Psoas muscle (tissue), 8 donors: ENCODE data around the gene CFAP99. TPM values are rescaled to one million over a fixed set of nuclear protein-coding genes. Genes with fewer than 3 reads are reported as not detected.

Source experiments
- ATAC-seq, 4 donors: fragments of 200-7000 bp; cut with Tn5 transposase; one replicate each; pipeline ENCODE4 v1.9.1; 2020; ENCODE audit warnings: moderate library complexity in 3 of 4, mild to moderate bottlenecking in 2 of 4
- DNase-seq, 2 donors: peaks; one replicate each; pipeline ENCODE4 v3.0.0-alpha.2; 2020
- H3K27ac ChIP-seq: fragments of 200-600 bp; one replicate; pipeline ENCODE4 v1.8.0; 2022
- H3K27me3 ChIP-seq, 3 donors: fragments of 200-600 bp in 1 of 3; one replicate each; pipeline versions ENCODE4 v1.6.1 to v1.8.0; 2013 to 2022; ENCODE audit warnings: low read length in 2 of 3, mild to moderate bottlenecking in 2 of 3, moderate library complexity in 1 of 3; ENCODE audit not compliant: insufficient read depth in 3 of 3
- H3K36me3 ChIP-seq, 2 donors: fragments of 200-600 bp in 1 of 2; one replicate each; pipeline versions ENCODE4 v1.6.1 to v1.8.0; 2013 to 2022; ENCODE audit warnings: low read depth in 1 of 2, mild to moderate bottlenecking in 1 of 2, moderate library complexity in 1 of 2; ENCODE audit not compliant: insufficient read depth in 1 of 2
- H3K4me1 ChIP-seq: fragments of 200-600 bp; one replicate; pipeline ENCODE4 v1.8.0; 2022
- H3K4me3 ChIP-seq: fragments of 200-600 bp; one replicate; pipeline ENCODE4 v1.8.0; 2022; ENCODE audit warnings: mild to moderate bottlenecking
- H3K9me3 ChIP-seq: fragments of 200-600 bp; one replicate; pipeline ENCODE4 v1.8.0; 2022
- CTCF ChIP-seq: fragments of 200-600 bp; IDR thresholded peaks from one replicate; pipeline ENCODE4 v1.8.0; 2022; ENCODE audit warnings: antibody characterized with exemption
- WGBS, 3 donors: extraction: QIAGEN DNeasy Blood & Tissue Kit; methylation state at CpG; one replicate each; pipeline versions ENCODE4 v1.1.6 to v1.1.7; 2013; 5-methylcytosine and 5-hydroxymethylcytosine counted together
- intact Hi-C, 2 donors: fragments of 100-400 bp; cut with DNase I; formaldehyde crosslinking; loops; one replicate each; pipeline versions ENCODE4 v1.11.0 to v1.14.2; 2022
- polyA plus RNA-seq, 3 donors: library from polyadenylated mRNA; stranded (reverse); fragments of 200-250 nt; gene quantifications; one replicate each; pipeline ENCODE4 v1.2.3, GENCODE V29; 2013
- total RNA-seq, 4 donors: library from RNA; stranded (reverse); fragmentation: NEBNext Ultra II Directional in 2 of 4; extraction: Animal tissue kit (Norgen Biotek cat#: 25700) in 2 of 4; gene quantifications; one replicate each; pipeline versions ENCODE4 v1.2.1 to v1.2.4, GENCODE V29; 2021 to 2023
- donor health status: healthy with polysubstance abuse.
- donor health status: DM: no; HTN: no; CAD: no; lungs with moderate emphysema.
- donor health status: Bipolar disorder and iron deficiency.
- donor health status: healthy.
- donor health status: DM: yes; HTN: yes; CAD: no.
- donor health status: DM: no; HTN: no; CAD: no.
- donor health status: DM: no; HTN: no; CAD: no.
- donor health status: DM: yes; HTN: yes; CAD: no.

CFAP99 gene
- total and polyA plus RNA-seq, 7 donors: 0.03 TPM; not detected in 5

GRCh38 chr4:2395584-2395983 is 23.2 kb upstream of the CFAP99 start:
- Histone ChIP-seq H3K36me3 (no peaks in the 10 kb centered on the region), H3K9me3 (no peaks in the 10 kb centered on the region), H3K27me3 (no peaks in the 10 kb centered on the region), H3K4me1 (peaks cover 19% of the 10 kb centered on the region), H3K4me3 (no peak overlapping the region), H3K27ac (no peak overlapping the region)
- ATAC-seq (peak in 1 of 4 donors; percentile 7), DNase-seq (peak in 1 of 2 donors; percentile 28)
- no peak for TF ChIP-seq CTCF
- intact Hi-C loops: no loop called here
- WGBS, 3 donors: 90 to 94% (median 92%) methylated on average over 9 of the region's 9 CpGs

DNA sequence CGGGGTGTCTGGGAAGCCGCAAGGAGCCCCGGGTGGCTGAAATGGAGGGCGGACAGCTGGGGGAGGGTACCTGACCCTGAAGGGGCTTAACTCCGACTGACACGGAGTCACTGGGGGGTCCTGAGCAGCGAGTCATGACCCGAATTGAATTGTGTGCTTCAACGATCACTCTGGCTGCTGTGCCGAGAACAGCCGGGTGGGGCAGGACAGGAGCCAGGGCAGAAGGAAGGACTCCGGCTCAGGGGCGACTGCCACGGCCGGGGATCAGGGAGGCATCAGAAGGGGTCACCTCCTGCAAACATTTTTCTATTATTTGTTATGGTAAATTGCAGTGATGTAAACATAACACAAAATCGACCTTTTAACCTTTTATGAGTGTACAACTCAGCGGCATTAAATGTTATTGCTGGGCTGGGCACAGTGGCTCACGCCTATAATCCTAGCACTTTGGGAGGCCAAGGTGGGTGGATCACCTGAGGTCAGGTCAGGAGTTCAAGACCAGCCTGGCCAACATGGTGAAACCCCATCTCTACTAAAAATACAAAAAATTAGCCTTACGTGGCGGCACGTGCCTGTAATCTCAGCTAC is 21.9 kb upstream of the CFAP99 start:
- ATAC-seq (no peak), DNase-seq (peak in 1 of 2 donors; percentile 18)
- Histone ChIP-seq H3K27me3 (no peaks in the 10 kb centered on the region), H3K27ac (no peak overlapping the region), H3K36me3 (no peaks in the 10 kb centered on the region), H3K4me1 (peaks cover 27% of the 10 kb centered on the region), H3K4me3 (no peak overlapping the region), H3K9me3 (no peaks in the 10 kb centered on the region)
- WGBS, 3 donors: 83% methylated on average over 21 of the region's 21 CpGs
- intact Hi-C loops: no loop called here
- no peak for TF ChIP-seq CTCF

GRCh38 chr4:2397596-2398379 is 21.0 kb upstream of the CFAP99 start:
- no peaks in the 10 kb centered on the region for H3K9me3 ChIP-seq
- no peak overlapping the region for H3K27ac ChIP-seq
- no peak for ATAC-seq
- no peak for TF ChIP-seq CTCF
- no peaks in the 10 kb centered on the region for H3K27me3 ChIP-seq
- intact Hi-C loops: no loop called here
- no peak overlapping the region for H3K4me3 ChIP-seq
- WGBS, 3 donors: 72 to 77% (median 74%) methylated on average over 20 of the region's 20 CpGs
- no peaks in the 10 kb centered on the region for H3K36me3 ChIP-seq
- H3K4me1 ChIP-seq: peaks cover 34% of the 10 kb centered on the region
- DNase-seq: peak in 1 of 2 donors; percentile 16

DNA sequence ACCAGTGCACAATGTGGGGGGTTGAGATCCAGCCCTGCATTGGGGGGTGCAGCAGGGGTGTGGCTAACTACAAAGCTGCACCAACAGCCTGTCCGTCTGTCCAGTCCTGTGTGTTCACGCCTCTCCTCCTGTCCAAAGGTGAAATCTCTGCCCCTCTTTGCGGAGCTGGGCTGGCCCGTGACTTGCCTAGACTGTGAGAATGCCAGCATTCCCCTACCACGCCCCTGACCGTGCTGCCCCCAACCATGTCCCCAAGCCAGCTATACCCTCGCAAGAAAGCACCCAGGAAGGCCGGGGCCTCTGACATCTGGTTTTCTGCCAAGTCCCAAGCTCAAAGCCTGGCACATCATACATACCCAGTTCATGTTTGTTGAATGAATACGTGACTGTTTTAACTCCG is 19.5 kb upstream of the CFAP99 start:
- Histone ChIP-seq H3K4me1 (peaks cover 38% of the 10 kb centered on the region), H3K36me3 (no peaks in the 10 kb centered on the region), H3K27me3 (no peaks in the 10 kb centered on the region), H3K27ac (no peak overlapping the region), H3K9me3 (no peaks in the 10 kb centered on the region), H3K4me3 (no peak overlapping the region)
- ATAC-seq: no peak
- no peak for DNase-seq
- WGBS, 3 donors: 86 to 92% (median 90%) methylated on average over 10 of the region's 10 CpGs
- intact Hi-C loops: no loop called here
- no peak for TF ChIP-seq CTCF
